ENCODE results near the gene JCAD. TPM values are rescaled to one million over a fixed set of nuclear protein-coding genes. Genes with fewer than 3 reads are reported as not detected.

JCAD gene
- total and polyA plus RNA-seq, 2 experiments from 2014 or later: 17.2 to 44.3 TPM

- TF ChIP-seq CTCF (IDR thresholded peaks at IDR 0.05; ENCODE audit: low read depth, low read length): no peak
- Histone ChIP-seq H3K27ac (no peak overlapping the region), H3K36me3 (no peaks in the 10 kb centered on the region), H3K27me3 (no peaks in the 10 kb centered on the region), H3K4me1 (ENCODE audit: low read depth) (peaks cover 6% of the 10 kb centered on the region), H3K9me3 (ENCODE audit: low read depth) (no peaks in the 10 kb centered on the region), H3K4me3 (no peak overlapping the region)
- DNase-seq (ENCODE audit: low read depth in 1 of 2, low spot score in 1 of 2): peak in 1 of 2 donors; percentile 69
Measured at GRCh38 chr10:29970576-29970975, 88.8 kb downstream of the JCAD start.

DNA sequence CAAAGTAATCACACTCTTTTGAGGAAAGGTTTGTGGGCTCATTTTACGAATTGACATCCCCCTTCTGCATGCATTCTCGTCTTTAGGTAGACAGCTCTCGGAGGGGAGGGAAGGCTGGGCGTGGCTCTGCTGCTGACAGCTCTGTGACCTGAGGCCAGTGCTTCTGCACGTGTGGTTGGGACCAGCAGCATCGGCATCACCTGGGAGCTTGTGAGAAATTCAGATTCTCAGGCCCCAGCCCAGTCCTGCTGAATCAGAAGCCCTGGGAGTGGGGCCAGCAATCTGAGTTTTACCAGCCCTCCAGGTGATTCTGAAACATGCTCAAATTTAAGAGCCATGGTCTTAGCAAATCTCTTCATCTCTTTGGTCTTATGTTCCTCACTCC, 89.4 kb downstream of the JCAD start:
- no peaks in the 10 kb centered on the region for H3K27me3 ChIP-seq
- TF ChIP-seq CTCF (IDR thresholded peaks at IDR 0.05; ENCODE audit: low read depth, low read length): no peak
- no peak for DNase-seq (ENCODE audit: low read depth in 1 of 2, low spot score in 1 of 2)
- no peak overlapping the region for H3K27ac ChIP-seq
- H3K4me3 ChIP-seq: no peak overlapping the region
- no peaks in the 10 kb centered on the region for H3K36me3 ChIP-seq
- H3K9me3 ChIP-seq (ENCODE audit: low read depth): no peaks in the 10 kb centered on the region
- peaks cover 6% of the 10 kb centered on the region for H3K4me1 ChIP-seq (ENCODE audit: low read depth)

- Histone ChIP-seq H3K27ac (no peak overlapping the region), H3K4me1 (ENCODE audit: low read depth) (peaks cover 6% of the 10 kb centered on the region), H3K4me3 (no peak overlapping the region), H3K9me3 (ENCODE audit: low read depth) (no peaks in the 10 kb centered on the region), H3K36me3 (no peaks in the 10 kb centered on the region), H3K27me3 (no peaks in the 10 kb centered on the region)
- TF ChIP-seq CTCF (IDR thresholded peaks at IDR 0.05; ENCODE audit: low read depth, low read length): no peak
- DNase-seq (ENCODE audit: low read depth in 1 of 2, low spot score in 1 of 2): no peak
Measured at GRCh38 chr10:29969255-29970011, 90.0 kb downstream of the JCAD start.

- no peak for TF ChIP-seq CTCF (IDR thresholded peaks at IDR 0.05; ENCODE audit: low read depth, low read length)
- Histone ChIP-seq H3K27me3 (no peaks in the 10 kb centered on the region), H3K4me3 (no peak overlapping the region)
Measured at GRCh38 chr10:29968585-29968984, 90.8 kb downstream of the JCAD start.

DNA sequence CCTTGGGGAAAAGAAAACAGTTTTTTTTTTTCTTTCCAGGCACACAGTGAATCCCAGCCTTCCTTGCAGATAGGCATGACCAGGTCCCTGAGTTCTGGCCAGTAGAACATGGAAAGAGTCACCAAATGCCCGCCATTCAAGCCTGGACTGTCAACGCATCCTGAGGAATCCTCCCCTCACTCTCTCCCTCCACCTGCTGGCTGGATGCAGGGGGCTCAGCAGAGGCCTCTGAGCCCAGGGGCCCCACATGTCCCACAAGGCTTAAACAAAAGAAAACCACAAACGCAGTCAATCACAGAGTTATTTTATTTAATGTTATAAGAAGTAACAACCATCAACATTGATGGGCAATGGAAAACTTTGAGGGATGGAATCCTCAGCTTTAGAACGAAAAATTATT, 93.1 kb downstream of the JCAD start:
- no peaks in the 10 kb centered on the region for H3K36me3 ChIP-seq
- H3K9me3 ChIP-seq (ENCODE audit: low read depth): no peaks in the 10 kb centered on the region
- H3K4me3 ChIP-seq: no peak overlapping the region
- TF ChIP-seq CTCF (IDR thresholded peaks at IDR 0.05; ENCODE audit: low read depth, low read length): no peak
- no peaks in the 10 kb centered on the region for H3K27me3 ChIP-seq
- H3K27ac ChIP-seq: no peak overlapping the region
- no peak for DNase-seq (ENCODE audit: low read depth in 1 of 2, low spot score in 1 of 2)
- peaks cover 6% of the 10 kb centered on the region for H3K4me1 ChIP-seq (ENCODE audit: low read depth)

More at GRCh38 chr10:29968585-29968984, 90.8 kb downstream of the JCAD start:
- Histone ChIP-seq H3K4me1 (ENCODE audit: low read depth) (peaks cover 6% of the 10 kb centered on the region), H3K36me3 (no peaks in the 10 kb centered on the region), H3K27ac (no peak overlapping the region), H3K9me3 (ENCODE audit: low read depth) (no peaks in the 10 kb centered on the region)
- DNase-seq (ENCODE audit: low read depth in 1 of 2, low spot score in 1 of 2): no peak
